ENCODE data around the gene MXI1.

GRCh38 chr10:110223298-110223925 is 16.0 kb downstream of the MXI1 start:
- TF ChIP-seq CTCF (IDR thresholded peaks at IDR 0.05) (no peak), POLR2AphosphoS5 (IDR thresholded peaks at IDR 0.05; ENCODE audit: low read depth, low read length) (no peak), REST (IDR thresholded peaks at IDR 0.05; ENCODE audit: insufficient read depth in 1 of 2, low read depth in 2 of 2, low read length in 1 of 2) (no peak), SIN3A (IDR thresholded peaks at IDR 0.05; ENCODE audit: borderline replicate concordance, insufficient read depth, low read depth, low read length) (no peak), TCF7L2 (IDR thresholded peaks at IDR 0.05; ENCODE audit: low read depth, low read length) (no peak)
